NK-92 treated with Interleukin-12 subunit alpha and Interleukin-12 subunit beta, amount 100 ng/mL, for 24 hours (cell line): ENCODE data around the gene STK24.

Experiments
- DNase-seq: peaks from one replicate; lab custom pipeline; 2025; lab: John Stamatoyannopoulos, UW

Gene STK24

DNA sequence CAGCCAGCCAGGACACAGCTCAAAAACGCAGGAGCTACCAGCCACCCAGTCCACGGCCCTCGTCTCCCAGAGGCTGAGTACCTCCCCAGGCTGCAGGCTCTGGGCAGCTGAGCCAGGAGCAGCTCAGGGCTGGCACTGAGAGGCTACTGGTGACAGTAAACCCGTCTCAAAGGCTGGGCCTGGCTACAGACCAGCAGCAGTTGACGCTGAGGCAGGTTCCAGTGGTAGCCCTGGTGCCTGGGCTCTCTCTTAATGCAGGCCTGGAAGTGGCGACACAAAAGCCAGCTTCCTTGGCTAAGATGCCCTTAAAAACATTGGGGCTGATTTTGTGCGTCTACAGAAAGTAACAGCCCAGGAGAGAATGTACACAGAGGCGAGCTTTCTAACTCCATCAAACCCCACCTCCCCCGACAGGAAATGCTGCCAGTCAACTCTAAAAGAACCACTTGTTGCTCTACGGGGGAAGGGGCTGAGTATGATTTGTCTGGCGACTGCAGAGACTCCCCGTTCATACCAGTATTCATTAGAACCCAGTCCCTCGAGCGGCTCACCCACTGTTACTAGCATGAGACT, 126.3 kb downstream of the STK24 start:
- no peak for DNase-seq

- DNase-seq = no peak
Measured at GRCh38 chr13:98450026-98450425, 126.9 kb downstream of the STK24 start.

DNA sequence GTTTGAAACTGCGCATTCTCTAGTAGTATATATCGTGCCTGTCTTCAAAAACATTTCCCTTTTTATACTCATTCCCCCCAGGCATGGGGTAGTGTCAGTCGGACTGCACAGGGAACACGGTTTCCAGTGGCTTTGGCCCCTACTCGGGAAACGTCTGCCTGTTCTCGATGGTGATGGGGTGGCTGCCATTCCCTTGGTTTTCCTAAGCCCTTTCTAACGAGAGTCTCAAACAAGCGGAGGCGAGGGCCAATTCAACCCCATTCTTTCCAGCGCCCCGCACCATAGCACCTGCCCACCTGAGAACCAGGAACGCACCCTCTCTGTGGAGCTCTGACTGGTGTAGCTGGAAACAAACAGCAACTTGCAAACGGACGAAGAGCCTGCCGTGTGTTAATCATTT, 127.6 kb downstream of the STK24 start:
- no peak for DNase-seq

DNA sequence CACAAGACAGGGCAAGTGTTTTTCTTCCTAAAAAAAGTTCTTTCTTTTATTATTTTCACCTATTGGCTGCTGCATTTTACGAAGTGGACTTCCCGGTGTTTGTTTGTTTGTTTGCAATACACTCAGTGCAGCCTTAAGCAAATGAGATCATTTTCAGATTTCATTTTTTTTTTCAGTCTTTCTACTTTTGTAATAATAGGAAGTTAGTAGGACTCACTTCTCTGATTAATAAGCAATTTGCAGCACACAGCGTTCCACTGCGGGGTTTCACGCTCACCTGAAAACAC, 128.3 kb downstream of the STK24 start:
- DNase-seq = no peak

DNA sequence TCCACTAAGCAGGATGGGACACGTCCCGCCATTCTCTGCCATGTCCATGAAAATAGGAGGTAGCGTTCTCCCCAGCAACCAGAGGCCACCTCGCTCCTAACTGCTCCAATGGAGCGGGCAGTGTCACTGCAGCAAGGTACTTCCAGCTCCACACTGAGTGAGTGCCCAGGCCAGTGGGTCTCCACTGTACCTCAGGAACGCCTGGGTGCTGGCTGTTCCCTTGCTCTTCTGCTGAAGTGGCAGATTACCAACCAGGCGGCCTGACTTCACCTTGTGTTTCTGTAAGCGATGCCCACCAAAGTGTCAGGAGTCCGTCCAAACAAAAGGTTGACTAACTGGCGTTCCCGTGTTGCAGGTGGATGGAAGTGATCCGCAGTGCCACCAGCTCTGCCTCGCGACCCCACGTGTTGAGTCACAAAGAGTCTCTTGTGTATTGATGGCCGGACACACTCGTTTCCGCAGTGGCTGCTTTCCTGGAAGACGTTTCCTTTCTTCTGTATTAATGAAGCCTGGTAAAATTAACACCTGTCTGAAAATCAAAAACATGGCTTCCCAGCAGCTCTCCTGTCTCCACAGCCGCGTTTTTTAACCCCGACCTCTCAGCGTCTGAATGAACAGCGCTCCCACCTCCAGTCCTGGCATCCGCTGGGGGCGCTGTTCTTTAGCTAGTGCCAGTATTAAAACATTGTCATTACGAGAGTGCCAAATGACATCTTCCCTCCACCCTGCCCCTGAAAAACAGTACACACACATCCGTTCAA, 128.8 kb downstream of the STK24 start:
- DNase-seq = no peak

GRCh38 chr13:98447130-98447529, 129.8 kb downstream of the STK24 start:
- no peak for DNase-seq

- DNase-seq = no peak
Measured at GRCh38 chr13:98446234-98446621, 130.7 kb downstream of the STK24 start.

DNA sequence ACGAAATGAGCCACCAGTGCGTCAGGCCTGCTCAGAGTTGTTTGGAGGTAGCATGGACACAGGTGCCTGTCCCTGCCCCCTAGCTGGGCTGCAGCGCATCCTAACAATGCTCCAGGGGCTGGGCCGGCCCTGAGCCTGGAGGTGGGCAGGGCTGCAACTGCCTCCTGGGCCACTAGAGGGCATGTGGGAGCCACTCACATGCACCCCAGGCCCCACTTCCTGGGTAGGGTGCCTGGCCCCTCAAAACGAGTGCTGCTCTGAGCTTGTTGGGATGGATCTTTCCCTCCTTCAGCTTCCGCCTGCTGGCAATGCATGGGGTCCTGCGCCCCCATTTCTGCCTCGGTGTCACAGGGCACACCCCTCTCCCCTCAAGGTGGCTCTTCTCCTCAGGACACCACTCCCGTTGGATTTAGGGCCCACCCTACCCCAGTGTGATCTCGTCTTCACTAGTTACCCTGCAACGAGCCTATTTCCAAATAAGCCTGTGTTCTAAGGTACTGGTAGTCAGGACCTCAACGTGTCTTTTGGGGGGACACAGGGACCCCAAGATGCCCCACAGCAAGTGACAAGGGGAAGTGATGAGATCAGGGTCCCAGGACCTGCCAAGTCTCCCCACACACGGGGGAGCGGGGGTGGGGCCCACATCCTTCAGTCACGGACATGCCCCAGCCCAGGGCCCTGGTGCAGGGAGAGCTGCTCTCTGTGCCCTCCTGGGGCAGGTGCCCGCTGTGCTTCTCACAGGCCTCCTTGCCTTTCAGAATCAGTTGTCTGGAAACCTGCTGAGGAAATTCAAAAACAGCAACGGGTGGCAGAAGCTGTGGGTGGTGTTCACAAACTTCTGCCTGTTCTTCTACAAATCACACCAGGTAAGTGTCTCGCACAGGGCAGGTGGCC, 131.3 kb downstream of the STK24 start:
- peak; percentile 47 for DNase-seq

- DNase-seq = no peak
Measured at GRCh38 chr13:98444381-98444780, 132.5 kb downstream of the STK24 start.

DNA sequence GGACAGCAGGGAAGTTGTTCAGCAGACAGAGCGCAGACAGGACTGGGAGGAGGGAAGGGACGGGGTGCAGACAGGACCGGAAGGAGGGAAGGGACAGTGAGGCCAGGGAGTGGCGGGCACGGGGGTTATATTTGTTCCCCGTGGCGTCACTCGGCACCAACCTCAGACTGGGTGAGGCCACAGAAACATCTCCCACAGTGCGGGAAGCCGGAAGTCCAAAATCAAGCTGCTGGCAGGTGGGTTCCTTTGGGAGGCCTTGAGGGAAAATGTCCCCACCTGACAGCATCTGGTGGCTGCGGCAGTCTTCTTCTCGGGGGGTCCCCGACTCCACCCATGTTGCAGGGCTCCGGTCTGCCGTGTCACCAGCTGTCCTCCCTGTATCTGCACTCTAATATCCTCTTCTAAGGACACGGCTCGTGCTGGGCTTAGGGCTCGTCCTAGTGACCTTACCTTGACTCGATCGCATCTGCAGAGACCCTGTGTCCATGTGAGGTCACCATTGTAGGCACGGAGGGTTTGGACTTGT, 133.0 kb downstream of the STK24 start:
- DNase-seq = no peak

DNA sequence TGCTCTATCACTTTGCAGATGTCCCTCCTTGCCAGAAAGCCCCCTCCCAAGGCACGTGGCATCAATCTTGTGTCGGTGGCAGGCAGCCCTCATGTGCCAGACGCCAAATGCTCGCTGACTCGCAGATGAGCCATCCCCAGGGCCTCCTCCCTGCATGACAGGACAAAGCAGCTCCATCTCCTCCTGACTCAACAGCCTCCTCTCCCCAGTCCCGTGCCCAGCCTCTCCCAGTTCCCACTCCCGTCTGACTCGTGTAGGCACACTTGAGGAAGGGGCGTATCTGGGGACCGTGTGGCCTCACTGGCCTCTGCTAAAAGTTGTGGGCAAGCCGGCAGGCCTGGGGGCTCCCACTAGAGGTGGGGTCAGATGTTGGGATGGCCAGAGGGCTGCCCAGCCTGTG, 133.6 kb downstream of the STK24 start:
- DNase-seq = no peak

GRCh38 chr13:98442391-98443230, 134.3 kb downstream of the STK24 start:
- no peak for DNase-seq

DNA sequence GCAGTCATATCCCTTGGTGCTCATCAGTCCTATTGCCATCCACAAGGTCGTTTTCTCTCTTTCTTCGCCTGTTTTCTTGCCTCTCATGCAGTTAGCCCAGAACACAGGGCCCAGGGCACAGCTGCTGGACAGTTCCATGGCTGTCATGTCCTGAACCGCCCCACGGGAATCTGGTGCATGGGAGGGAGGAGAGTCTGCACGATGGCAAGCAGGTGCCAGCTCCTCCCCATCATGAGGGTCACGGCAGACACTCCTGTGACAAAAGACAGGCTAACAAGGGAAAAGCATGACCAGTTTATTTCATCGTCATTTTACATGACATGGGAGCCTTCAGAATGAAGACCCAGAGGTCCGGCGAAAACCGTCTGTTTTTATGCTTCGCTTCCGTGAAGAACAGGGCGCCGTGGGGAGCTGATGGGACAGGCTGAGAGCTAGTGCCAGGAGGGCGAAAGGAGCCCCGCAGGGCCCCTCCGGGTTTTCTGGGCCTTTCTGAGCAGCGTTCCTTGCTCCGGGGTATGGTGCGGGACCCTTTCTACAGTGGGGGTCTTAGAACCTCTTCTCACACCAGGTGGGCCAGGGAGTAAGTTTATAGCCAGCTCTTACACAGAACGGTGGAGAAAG, 135.7 kb downstream of the STK24 start:
- no peak for DNase-seq

GRCh38 chr13:98440390-98441055, 136.4 kb downstream of the STK24 start:
- DNase-seq = no peak

DNA sequence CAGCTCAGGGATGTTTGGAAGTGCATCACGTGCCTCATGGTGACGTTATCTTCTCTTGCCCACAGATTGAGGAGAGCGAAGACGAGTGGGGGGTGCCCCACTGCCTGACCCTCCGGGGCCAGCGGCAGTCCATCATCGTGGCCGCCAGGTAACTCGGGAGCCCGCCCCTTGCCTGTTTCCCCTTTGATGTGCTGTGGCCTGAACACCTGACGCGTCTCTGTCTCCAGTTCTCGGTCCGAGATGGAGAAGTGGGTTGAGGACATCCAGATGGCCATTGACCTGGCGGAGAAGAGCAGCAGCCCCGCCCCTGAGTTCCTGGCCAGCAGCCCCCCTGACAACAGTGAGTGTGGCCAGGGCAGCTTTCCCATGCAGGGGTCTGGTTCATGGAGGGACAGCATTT, 137.0 kb downstream of the STK24 start:
- DNase-seq = no peak

DNA sequence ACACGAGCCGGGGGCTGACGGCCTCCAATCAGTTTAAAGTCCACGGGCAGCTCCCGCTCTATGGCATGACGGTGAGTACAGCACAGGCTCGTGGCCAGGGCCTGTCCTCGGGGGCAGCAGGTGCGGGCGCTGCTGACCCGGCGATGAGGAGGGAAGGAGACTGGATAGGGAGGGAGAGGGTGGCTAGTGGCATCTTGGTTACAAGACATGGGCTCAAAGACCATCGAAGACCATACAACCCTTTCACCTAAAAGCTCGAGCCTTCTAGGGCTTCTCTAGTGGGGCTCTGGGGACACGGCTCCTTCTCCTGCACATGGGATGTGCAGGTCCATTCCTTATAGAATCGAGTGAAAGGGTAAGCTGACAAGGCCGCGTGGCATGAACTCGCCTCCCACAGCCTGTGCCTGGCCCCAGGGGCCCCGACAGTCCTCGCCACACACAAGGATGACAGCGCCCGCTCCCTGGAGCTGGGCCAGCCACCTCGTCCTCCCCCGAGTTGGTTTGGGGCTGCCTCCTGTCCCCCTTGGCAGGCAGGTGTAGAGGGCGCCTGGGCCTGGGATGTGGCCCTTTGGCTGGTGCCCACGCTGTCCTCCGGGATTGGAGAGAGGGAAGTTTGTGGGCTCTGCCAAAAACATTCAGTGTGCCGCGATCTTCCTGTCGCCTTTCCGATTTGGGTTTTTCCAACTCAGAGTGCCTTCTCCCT, 137.6 kb downstream of the STK24 start:
- DNase-seq = no peak

- DNase-seq = no peak
Measured at GRCh38 chr13:98438246-98439125, 138.4 kb downstream of the STK24 start.

GRCh38 chr13:98436233-98436910, 140.5 kb downstream of the STK24 start:
- DNase-seq = no peak

DNA sequence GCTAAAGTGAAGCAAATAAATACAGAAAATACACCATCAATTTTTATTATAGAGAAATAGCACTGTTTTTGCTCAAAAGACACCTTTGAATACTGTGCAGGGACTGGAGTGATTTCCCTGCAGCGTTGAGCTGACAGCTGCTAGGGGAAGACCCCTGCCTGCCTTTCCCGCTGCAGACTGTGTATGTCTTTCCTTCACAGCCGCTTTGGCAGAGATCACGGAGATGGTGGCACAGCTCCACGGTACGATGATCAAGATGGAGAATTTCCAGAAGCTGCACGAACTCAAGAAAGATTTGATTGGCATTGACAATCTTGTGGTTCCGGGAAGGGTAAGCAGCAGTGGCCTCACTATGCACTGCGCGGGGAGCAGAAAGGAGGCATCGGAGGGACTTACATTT, 141.5 kb downstream of the STK24 start:
- DNase-seq = no peak
